HEK293T (cell line): ENCODE results near the gene FAM107B.

Source experiments
- ARNT ChIP-seq: fragments of 450-650 bp; IDR thresholded peaks from 2 replicates; pipeline ENCODE4 v1.6.1; 2017; ENCODE audit warnings: mild to moderate bottlenecking
- ELF4 ChIP-seq: fragments of 450-650 bp; IDR thresholded peaks from 2 replicates; pipeline ENCODE4 v1.6.1; 2017; ENCODE audit warnings: antibody characterized with exemption
- FOXA1 ChIP-seq: fragments of 450-650 bp; IDR thresholded peaks from 2 replicates; pipeline ENCODE4 v1.6.1; 2016; ENCODE audit warnings: mild to moderate bottlenecking
- FOXK2 ChIP-seq: fragments of 450-650 bp; IDR thresholded peaks from 2 replicates; pipeline ENCODE4 v1.6.1; 2016; ENCODE audit warnings: mild to moderate bottlenecking
- FOXM1 ChIP-seq: fragments of 450-650 bp; IDR thresholded peaks from 2 replicates; pipeline ENCODE4 v1.6.1; 2017; ENCODE audit warnings: mild to moderate bottlenecking, borderline replicate concordance
- HDGF ChIP-seq: fragments of 450-650 bp; IDR thresholded peaks from 2 replicates; pipeline ENCODE4 v1.6.1; 2017; ENCODE audit warnings: antibody characterized with exemption, borderline replicate concordance
- L3MBTL2 ChIP-seq: fragments of 450-650 bp; conservative IDR thresholded peaks from 2 replicates; pipeline ENCODE4 v1.6.1; 2016; ENCODE audit warnings: mild to moderate bottlenecking
- PKNOX1 ChIP-seq: fragments of 450-650 bp; IDR thresholded peaks from 2 replicates; pipeline ENCODE4 v1.6.1; 2016
- SP1 ChIP-seq: fragments of 450-650 bp; IDR thresholded peaks from 2 replicates; pipeline ENCODE4 v1.6.1; 2017
- SUZ12 ChIP-seq: fragments of 450-650 bp; IDR thresholded peaks from 2 replicates; pipeline ENCODE4 v1.6.1; 2016; ENCODE audit warnings: mild to moderate bottlenecking
- TARDBP ChIP-seq: fragments of 450-650 bp; IDR thresholded peaks from 2 replicates; pipeline ENCODE4 v1.6.1; 2016
- ZNF384 ChIP-seq: fragments of 450-650 bp; IDR thresholded peaks from 2 replicates; pipeline ENCODE4 v1.6.1; 2016

GRCh38 chr10:14761372-14761771, 13.3 kb downstream of the FAM107B start:
- TF ChIP-seq L3MBTL2: no peak
- TF ChIP-seq SP1: no peak
- no peak for TF ChIP-seq FOXM1
- TF ChIP-seq FOXK2: no peak
- no peak for TF ChIP-seq ZNF384
- TF ChIP-seq FOXA1: no peak
- no peak for TF ChIP-seq ARNT
- TF ChIP-seq PKNOX1: no peak
- TF ChIP-seq HDGF: no peak
- no peak for TF ChIP-seq SUZ12
- no peak for TF ChIP-seq ELF4
- no peak for TF ChIP-seq TARDBP
